HG02852 (cell line): Measurements from ENCODE around the gene DENND6A.

Experiments
- ATAC-seq: cut with Tn5 transposase; IDR thresholded peaks from one replicate; pipeline ENCODE4 v1.9.1; 2021; ENCODE audit warnings: mild to moderate bottlenecking, moderate library complexity; ENCODE audit not compliant: unreplicated experiment

DENND6A gene

DNA sequence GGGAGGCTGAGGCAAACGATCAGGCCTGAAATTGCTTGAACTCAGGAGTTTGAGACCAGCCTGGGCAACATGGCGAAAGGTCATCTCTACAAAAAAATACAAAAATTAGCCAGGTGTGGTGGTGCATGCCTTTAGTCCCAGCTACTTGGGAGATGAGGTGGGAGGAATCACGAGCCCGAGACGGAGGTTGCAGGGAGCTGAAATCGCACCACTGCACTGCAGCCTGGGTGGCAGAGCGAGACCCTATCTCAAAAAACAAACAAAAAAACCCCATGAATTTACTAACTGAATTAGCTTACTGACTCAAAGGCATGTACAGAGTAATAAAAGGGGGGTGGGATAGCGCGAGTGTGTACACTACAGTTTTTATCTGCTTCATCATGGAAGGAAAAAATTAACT is 115.1 kb downstream of the DENND6A start:
- no peak for ATAC-seq

DNA sequence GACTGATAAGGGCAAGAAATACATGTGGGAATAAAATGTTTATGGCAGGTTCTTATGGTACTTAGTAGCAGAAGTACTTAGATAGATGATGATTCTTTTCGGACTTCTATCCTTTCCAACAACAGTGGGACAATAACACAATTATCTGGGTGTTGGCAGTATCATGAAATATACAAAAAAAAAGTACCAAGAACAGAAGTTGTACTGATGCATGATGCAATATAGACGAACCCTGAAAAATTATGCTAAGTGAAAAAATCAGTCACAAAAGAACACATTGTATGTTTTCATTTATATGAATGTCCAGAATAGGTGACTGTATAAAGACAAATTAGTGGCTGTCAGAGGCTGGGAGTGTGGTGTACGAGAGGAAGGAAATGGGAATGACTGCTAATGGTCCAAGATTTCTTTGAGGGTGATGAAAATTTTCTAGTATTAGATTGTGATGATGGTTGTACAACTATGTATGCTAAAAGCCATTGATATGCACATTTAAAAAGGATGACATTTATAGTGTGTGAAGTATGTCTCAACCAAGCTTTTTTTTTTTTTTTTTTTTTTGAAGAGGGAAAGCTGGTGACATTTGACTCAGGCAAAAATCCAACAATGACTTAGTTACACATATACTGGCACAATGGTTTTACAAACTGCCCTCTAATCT is 116.8 kb downstream of the DENND6A start:
- ATAC-seq, result no peak
